Activated T-helper 17 cell treated with anti-CD3 and anti-CD28 coated beads, Interleukin-2, amount 50 U/mL, for 72 hours (primary cell): Measurements from ENCODE around the gene PTPN1. TPM values are rescaled to one million over a fixed set of nuclear protein-coding genes. Genes with fewer than 3 reads are reported as not detected.

Experiments used
- ATAC-seq: fragments of 150-1000 bp; cut with Tn5 transposase; replicated peaks from 2 replicates; pipeline ENCODE4 v1.10.0; 2021; ENCODE audit warnings: mild to moderate bottlenecking, moderate library complexity
- H3K27ac Mint-ChIP-seq: one replicate; pipeline ENCODE4 v1.8.0; 2022; ENCODE audit warnings: mixed read lengths
- H3K27me3 Mint-ChIP-seq: one replicate; pipeline ENCODE4 v1.8.0; 2022; ENCODE audit warnings: mixed read lengths
- H3K36me3 Mint-ChIP-seq: one replicate; pipeline ENCODE4 v1.8.0; 2022; ENCODE audit warnings: low read depth, mild to moderate bottlenecking, mixed read lengths
- H3K4me1 Mint-ChIP-seq: one replicate; pipeline ENCODE4 v1.8.0; 2022; ENCODE audit warnings: mixed read lengths
- H3K4me3 Mint-ChIP-seq: one replicate; pipeline ENCODE4 v1.8.0; 2022; ENCODE audit warnings: mild to moderate bottlenecking, mixed read lengths
- H3K9me3 Mint-ChIP-seq: one replicate; pipeline ENCODE4 v1.8.0; 2022; ENCODE audit warnings: mixed read lengths
- total RNA-seq, 2 donors: library from RNA; stranded (reverse); gene quantifications; one replicate each; pipeline ENCODE4 v1.2.3, GENCODE V29; 2022

The PTPN1 gene
- total RNA-seq, 2 donors from 2014 or later, result 68.3 to 77.1 TPM

DNA sequence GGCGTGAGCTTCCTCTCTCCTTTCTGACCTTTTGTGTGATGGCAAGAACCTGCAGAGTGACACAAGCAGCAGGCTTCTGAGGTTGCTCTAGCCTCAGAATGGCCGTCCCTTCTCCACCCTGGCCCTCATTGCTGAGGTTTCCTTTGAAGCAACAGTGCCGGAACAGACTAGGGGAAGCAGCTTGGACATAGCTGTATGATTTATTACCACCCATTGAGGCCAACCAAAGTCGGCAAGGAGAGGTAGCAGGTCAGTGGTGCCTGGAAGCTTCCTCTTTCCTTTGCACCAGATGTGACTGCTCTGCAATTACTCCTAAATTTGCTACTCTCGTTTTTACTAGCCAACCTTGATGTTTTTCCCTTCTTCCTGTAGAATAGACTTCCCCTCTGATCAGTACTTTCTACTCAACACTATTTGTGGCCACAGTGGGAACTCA lies 31.4 kb downstream of the PTPN1 start:
- H3K4me3 Mint-ChIP-seq, result peak overlapping the region; percentile 26
- H3K36me3 Mint-ChIP-seq, result peaks cover 64% of the 10 kb centered on the region
- H3K27me3 Mint-ChIP-seq, result no peaks in the 10 kb centered on the region
- ATAC-seq, result peak; percentile 55
- H3K4me1 Mint-ChIP-seq, result peaks cover 60% of the 10 kb centered on the region
- H3K27ac Mint-ChIP-seq, result peak overlapping the region; percentile 2
- H3K9me3 Mint-ChIP-seq, result no peaks in the 10 kb centered on the region

DNA sequence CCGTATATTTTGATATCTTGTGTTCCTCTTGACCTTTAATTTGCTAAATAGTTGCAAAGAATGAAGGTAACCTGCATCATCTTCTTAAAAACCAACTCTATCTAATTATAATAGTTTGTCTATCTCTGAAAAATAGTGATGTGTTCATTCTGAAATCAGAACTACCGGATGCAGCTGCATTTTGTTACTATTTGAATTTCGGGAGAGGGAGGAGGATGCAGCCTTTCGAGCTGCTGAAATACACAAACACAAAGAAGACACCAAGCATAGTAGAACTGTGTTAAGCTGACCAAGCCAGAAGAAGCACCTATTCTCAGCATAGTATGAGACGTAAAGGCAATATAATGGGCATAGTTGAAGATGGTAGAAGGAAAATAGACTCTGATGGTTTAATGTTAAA lies 33.1 kb downstream of the PTPN1 start:
- ATAC-seq, result no peak
- H3K4me3 Mint-ChIP-seq, result peak overlapping the region; percentile 5
- peaks cover 60% of the 10 kb centered on the region for H3K4me1 Mint-ChIP-seq
- no peaks in the 10 kb centered on the region for H3K27me3 Mint-ChIP-seq
- H3K36me3 Mint-ChIP-seq, result peaks cover 51% of the 10 kb centered on the region
- H3K27ac Mint-ChIP-seq, result no peak overlapping the region
- H3K9me3 Mint-ChIP-seq, result no peaks in the 10 kb centered on the region

DNA sequence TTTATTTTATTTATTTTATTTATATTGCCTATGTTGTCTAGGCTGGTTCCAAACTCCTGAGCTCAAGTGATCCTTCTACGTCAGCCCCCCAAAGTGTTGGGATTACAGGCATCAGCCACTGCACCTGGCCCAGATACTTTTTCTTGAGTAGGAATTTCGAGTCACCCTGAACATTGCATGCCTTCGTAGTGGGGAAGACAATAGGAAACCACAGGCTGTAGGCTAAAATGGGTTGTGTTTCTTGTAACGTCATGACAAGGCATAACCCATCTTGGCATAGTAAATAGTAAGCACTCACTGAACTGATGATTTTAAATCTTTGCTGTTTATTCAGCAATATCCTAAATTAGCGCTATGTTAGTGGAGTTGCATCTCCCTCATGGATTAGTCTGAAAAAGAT lies 34.9 kb downstream of the PTPN1 start:
- H3K4me3 Mint-ChIP-seq, result no peak overlapping the region

DNA sequence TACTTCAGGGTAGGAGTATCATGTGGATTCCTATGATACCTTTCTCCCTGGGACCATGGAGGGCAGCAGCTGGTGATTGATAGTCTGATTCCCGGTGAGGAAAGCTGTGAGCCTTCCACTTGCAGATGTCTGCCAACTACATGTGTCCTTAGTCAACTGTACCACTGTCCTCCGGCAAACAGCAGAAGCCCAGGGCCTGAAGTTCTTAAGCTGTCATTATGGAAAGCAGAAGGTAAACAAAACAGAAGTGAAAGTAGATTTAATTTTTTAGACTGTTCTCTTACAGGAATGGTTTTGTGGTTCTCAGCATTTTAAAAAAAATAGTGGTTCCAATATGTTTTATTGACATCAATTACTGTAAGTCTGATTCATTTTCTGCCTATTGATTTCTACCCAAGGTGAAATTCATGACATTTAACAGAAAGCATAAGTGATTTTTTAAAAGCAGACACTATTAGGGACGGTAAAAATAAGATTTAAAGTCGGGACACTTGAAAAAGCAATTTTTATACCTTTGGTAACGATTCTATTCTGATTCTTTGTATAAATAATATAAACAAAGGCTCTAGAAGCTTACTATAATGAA lies 36.6 kb downstream of the PTPN1 start:
- Mint-ChIP-seq H3K9me3 (no peaks in the 10 kb centered on the region), H3K4me1 (peaks cover 68% of the 10 kb centered on the region), H3K27me3 (no peaks in the 10 kb centered on the region), H3K36me3 (peaks cover 33% of the 10 kb centered on the region), H3K4me3 (no peak overlapping the region), H3K27ac (peak overlapping the region; percentile 93)
- peak; percentile 68 for ATAC-seq

More for the DNA sequence above, 34.9 kb downstream of the PTPN1 start:
- Mint-ChIP-seq H3K27me3 (no peaks in the 10 kb centered on the region), H3K4me1 (peaks cover 70% of the 10 kb centered on the region), H3K36me3 (peaks cover 50% of the 10 kb centered on the region), H3K9me3 (no peaks in the 10 kb centered on the region), H3K27ac (peak overlapping the region; percentile 93)
- no peak for ATAC-seq

DNA sequence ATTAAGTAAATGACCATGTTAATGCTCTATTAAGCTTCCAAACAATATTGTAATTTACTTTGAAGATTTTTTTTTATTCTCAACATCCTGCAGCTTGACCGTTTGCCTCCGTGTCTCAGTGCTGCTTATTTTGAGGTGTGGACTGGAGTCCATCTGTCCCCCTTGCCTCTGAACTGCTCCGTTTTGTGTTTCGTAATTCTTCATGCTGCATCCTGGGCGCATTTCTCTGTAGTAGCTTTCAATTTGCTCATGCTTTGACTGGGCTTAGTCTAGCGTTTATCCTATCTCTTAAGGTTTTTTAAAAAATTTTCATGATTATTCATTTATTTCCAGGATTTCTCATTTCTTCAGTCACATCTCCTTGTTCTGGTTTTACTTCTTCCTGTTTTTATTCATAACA lies 37.8 kb downstream of the PTPN1 start:
- ATAC-seq, result peak; percentile 16
- H3K4me1 Mint-ChIP-seq, result peaks cover 61% of the 10 kb centered on the region

DNA sequence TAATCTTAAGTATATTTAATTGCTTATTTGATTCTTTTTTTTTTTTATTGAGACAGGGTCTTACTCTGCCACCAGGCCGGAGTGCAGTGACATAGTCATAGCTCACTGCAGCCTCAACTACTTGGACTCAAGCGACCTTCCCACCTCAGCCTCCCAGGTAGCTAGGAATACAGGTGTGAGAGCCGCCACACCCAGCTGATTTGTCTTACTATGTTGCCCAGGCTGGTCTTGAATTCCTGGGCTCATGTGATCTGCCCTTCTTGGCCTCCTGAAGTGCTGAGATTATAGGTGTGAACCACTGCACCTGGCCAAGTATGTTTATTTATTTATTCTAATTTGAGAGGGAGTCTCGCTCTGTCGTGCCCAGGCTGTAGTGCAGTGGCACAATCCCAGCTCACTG lies 38.2 kb downstream of the PTPN1 start:
- ATAC-seq, result no peak
- peak overlapping the region; percentile 93 for H3K27ac Mint-ChIP-seq
- H3K36me3 Mint-ChIP-seq, result peaks cover 17% of the 10 kb centered on the region
- no peaks in the 10 kb centered on the region for H3K9me3 Mint-ChIP-seq
- no peak overlapping the region for H3K4me3 Mint-ChIP-seq
- peaks cover 58% of the 10 kb centered on the region for H3K4me1 Mint-ChIP-seq
- H3K27me3 Mint-ChIP-seq, result no peaks in the 10 kb centered on the region

More for the DNA sequence above, 37.8 kb downstream of the PTPN1 start:
- H3K36me3 Mint-ChIP-seq, result peaks cover 22% of the 10 kb centered on the region
- peak overlapping the region; percentile 93 for H3K27ac Mint-ChIP-seq
- no peaks in the 10 kb centered on the region for H3K27me3 Mint-ChIP-seq
- H3K9me3 Mint-ChIP-seq, result no peaks in the 10 kb centered on the region
- H3K4me3 Mint-ChIP-seq, result no peak overlapping the region

DNA sequence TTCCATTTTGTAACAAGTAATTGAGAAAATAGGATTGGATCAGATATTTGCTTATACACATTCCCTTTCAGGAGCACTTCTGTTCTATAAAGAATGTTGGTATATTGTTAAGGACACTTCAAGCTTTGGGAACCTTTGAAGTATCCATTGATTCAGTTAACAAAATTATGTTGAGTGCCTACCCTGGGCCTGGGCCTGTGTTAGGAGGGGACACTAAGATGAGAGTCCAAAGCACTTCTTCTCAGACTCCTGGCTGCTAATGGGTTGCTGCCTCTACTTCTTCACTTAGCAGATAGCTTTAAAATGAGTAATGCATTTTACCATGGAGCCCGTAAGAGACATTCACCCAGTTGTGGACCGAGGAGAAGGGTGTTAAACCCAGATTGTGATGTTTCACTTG lies 40.3 kb downstream of the PTPN1 start:
- H3K36me3 Mint-ChIP-seq, result peaks cover 1% of the 10 kb centered on the region
- H3K4me1 Mint-ChIP-seq, result peaks cover 46% of the 10 kb centered on the region
- H3K27ac Mint-ChIP-seq, result peak overlapping the region; percentile 61
- ATAC-seq, result no peak
- no peak overlapping the region for H3K4me3 Mint-ChIP-seq
- H3K9me3 Mint-ChIP-seq, result no peaks in the 10 kb centered on the region
- no peaks in the 10 kb centered on the region for H3K27me3 Mint-ChIP-seq

DNA sequence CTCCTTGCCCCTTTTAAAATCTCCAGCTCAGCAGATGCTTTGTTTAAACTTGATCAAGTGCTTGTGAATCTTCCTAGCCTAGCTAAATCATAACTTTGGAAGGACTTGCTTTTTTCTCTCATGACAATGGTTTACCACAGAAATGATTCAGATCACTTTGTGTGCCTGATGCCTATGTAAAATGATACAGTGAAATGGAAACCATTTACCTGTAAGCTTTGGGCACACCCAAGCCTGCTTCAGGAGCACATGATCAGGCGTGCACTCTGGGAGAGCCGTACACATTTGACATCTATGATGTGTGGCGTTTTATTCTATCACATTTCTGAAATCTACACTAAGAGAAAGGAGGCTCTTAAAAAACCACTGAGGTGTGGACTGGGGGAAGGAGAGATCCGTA lies 41.1 kb downstream of the PTPN1 start:
- Mint-ChIP-seq H3K9me3 (no peaks in the 10 kb centered on the region), H3K27ac (no peak overlapping the region), H3K36me3 (no peaks in the 10 kb centered on the region), H3K4me1 (peaks cover 38% of the 10 kb centered on the region), H3K4me3 (no peak overlapping the region), H3K27me3 (no peaks in the 10 kb centered on the region)
- peak; percentile 86 for ATAC-seq

DNA sequence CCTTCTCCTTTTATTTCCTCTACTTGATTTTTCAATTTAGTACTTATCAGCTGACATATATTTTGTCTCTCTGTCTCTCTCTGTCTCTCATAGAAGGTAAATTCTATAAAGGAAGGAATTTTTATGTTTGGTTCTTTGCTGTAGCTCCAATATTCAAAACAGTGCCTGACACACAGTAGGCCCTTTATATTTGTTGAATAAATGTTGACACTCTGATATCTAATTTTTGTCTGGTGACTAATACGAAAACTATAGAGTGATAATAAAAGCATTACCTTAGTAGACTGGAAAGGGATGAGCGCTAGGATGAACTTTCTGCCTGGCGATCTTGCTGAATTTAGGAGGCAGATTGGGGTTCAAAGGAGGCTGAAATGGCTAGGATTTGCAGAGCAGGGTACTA lies 42.8 kb downstream of the PTPN1 start:
- H3K27me3 Mint-ChIP-seq, result no peaks in the 10 kb centered on the region
- ATAC-seq, result no peak
- no peak overlapping the region for H3K4me3 Mint-ChIP-seq
- H3K36me3 Mint-ChIP-seq, result peaks cover 9% of the 10 kb centered on the region
- H3K27ac Mint-ChIP-seq, result no peak overlapping the region
- peaks cover 28% of the 10 kb centered on the region for H3K4me1 Mint-ChIP-seq
- no peaks in the 10 kb centered on the region for H3K9me3 Mint-ChIP-seq

DNA sequence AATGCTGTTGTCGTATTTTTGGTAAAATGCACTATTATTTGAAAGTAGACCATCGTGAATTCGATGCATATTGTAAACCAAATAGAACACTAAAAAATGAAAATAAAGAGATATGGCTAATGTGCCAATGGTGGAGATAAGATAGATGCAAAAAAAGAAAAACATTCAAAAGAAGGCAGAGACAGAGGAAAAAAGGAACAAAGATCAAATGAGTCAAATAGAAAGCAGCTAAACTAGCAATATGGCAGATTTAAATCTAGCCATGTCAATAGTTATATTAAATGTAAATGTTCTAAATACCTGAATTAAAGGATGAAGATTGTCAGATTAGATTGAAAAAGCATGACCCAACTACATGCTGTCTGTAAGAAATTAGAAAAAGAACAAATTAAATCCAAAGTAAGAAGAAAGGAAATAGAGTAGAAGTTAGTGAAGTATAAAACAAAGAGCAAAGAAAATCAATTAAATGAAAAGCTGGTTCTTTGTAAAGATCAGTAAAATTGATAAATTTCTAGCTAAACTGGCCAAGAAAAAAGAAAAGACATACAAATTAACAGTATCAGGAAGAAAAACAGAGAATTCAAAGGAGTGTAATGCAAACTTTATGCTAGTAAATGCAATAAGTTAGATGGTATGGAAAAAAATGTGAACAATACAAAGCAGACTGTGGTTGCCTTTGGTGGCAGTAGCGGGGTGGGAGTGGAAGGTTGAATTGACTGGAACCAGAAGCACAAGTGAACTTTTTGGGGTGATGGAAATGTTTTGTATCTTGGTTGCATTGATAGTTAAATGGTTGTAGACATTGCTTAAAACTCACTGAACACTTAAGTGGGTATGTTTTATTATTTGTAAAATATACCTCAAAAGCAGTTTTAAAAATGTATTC lies 44.8 kb downstream of the PTPN1 start:
- peak; percentile 33 for ATAC-seq
- no peaks in the 10 kb centered on the region for H3K27me3 Mint-ChIP-seq
- no peaks in the 10 kb centered on the region for H3K9me3 Mint-ChIP-seq
- no peak overlapping the region for H3K4me3 Mint-ChIP-seq
- H3K4me1 Mint-ChIP-seq, result peaks cover 23% of the 10 kb centered on the region
- H3K36me3 Mint-ChIP-seq, result peaks cover 29% of the 10 kb centered on the region
- H3K27ac Mint-ChIP-seq, result no peak overlapping the region

DNA sequence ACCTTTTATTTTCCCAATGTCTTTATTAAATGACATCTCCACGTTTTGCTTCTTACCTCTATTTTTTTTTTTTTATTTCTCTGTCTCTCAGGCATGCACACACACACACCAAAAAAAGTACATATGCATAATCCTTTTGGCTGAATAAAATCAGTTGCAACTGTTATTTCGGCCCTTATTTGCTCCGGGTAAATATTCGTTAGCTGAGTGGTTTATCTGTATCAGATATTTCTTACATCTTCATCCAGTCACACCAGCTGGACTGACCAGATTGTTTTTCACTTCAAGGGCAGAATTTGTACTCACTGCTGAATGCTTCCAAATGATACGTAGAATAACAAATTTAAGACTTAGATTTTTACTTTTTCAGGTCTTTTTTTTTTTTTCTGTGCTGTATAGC lies 45.5 kb downstream of the PTPN1 start:
- Mint-ChIP-seq H3K27me3 (no peaks in the 10 kb centered on the region), H3K4me3 (no peak overlapping the region), H3K4me1 (peaks cover 22% of the 10 kb centered on the region), H3K36me3 (peaks cover 30% of the 10 kb centered on the region), H3K9me3 (no peaks in the 10 kb centered on the region), H3K27ac (no peak overlapping the region)
- no peak for ATAC-seq

DNA sequence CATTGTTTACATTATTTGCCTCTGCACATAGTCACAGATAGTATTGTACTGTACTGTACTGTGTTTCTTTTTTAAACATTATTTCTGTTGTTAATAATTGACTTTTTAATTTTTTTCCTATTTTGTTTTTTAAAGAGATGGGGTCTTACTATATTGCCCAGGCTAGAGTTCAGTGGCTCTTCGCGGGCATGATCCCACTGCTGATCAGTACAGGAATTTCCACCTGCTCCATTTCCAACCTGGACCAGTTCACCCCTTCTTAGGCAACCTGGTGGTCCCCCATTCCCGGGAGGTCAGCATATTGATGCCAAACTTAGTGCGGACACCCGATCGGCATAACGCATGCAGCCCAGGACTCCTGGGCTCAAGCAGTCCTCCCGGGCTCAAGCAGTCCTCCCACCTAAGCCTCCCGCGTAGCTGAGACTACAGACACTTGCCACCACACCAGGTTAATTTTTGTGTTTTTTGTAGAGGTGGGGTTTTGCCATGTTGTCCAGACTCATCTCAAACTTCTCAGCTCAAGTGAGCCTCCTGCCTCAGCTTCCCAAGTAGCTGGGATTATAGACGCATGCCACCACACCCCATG lies 47.5 kb downstream of the PTPN1 start:
- no peaks in the 10 kb centered on the region for H3K9me3 Mint-ChIP-seq
- no peak overlapping the region for H3K27ac Mint-ChIP-seq
- peaks cover 50% of the 10 kb centered on the region for H3K36me3 Mint-ChIP-seq
- peaks cover 27% of the 10 kb centered on the region for H3K4me1 Mint-ChIP-seq
- ATAC-seq, result no peak
- H3K27me3 Mint-ChIP-seq, result no peaks in the 10 kb centered on the region
- no peak overlapping the region for H3K4me3 Mint-ChIP-seq

DNA sequence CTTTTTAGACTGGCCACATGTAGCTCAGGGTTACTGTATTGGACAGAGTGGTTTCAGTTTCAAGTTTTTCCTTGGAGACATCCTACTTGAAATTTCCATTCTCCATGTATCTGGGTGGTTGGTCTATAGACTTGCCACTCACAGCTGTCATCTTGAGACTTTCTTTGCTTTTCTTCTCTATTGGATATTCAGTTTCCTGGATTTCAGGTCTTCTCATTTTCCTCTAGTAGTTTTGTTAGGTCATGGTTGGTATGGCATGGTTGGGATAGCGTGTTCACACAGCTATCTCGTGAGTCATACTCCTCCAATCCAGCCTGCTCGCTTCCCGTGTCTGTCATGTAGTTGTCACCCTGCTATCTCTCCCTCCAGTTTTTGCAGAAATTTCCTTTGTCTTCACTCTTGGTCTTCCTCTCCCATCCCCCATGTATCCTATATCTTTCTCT lies 48.3 kb downstream of the PTPN1 start:
- no peak for ATAC-seq
- Mint-ChIP-seq H3K4me3 (peak overlapping the region; percentile 94), H3K27me3 (no peaks in the 10 kb centered on the region), H3K9me3 (no peaks in the 10 kb centered on the region), H3K4me1 (peaks cover 34% of the 10 kb centered on the region), H3K27ac (no peak overlapping the region), H3K36me3 (peaks cover 59% of the 10 kb centered on the region)

DNA sequence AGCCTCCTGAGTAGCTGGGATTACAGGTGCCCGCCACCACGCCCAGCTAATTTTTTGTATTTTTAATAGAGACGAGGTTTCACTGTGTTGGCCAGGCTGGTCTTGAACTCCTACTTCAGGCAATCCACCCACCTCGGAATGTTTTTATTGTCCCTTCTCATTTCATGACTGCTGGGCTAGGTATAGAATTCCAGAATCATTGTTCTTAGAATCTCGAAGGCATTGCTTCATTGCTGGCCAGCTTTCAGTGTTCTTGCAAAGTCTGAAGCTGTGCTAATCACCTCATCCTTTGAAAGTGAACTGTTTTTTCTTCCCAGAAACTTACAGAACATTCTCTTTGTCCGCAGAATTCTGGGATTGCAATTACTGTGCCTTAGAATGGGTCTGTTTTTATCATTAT lies 49.0 kb downstream of the PTPN1 start:
- Mint-ChIP-seq H3K4me1 (peaks cover 34% of the 10 kb centered on the region), H3K4me3 (peak overlapping the region; percentile 94), H3K36me3 (peaks cover 65% of the 10 kb centered on the region), H3K27ac (peak overlapping the region; percentile 99), H3K9me3 (no peaks in the 10 kb centered on the region), H3K27me3 (no peaks in the 10 kb centered on the region)
- ATAC-seq, result no peak
